GM12873 (cell line): ENCODE results near the gene PNRC2.

Source experiments
- TF ChIP-seq, protein P1 (sequence below): IDR thresholded peaks from 2 replicates; pipeline ENCODE4 v1.5.1; 2012; ENCODE audit warnings: low read depth, mild to moderate bottlenecking, moderate library complexity, low read length, control low read depth; ENCODE audit not compliant: insufficient read depth; ENCODE audit errors: missing control alignments

Gene PNRC2

DNA sequence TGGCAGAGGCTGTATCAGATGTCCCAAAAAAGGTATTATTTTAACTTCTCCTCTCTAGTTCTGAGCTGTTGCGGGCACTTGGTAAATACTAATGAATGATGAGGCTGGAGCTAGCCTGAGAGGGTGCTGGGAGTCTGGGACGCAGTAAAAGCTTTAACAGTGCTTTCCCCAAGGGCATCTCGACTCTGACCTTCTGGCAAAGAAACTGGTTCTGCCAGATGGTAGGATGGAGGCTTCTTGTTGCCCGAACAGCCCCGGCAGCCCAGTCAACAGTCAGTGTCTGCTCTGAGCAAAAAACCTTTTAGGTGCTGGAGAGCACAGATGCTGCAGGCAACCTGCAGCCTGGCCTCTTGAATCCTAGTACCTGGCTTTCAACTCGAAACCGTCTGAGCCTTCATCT, 2.5 kb upstream of the PNRC2 start:
- TF ChIP-seq, protein P1, sequence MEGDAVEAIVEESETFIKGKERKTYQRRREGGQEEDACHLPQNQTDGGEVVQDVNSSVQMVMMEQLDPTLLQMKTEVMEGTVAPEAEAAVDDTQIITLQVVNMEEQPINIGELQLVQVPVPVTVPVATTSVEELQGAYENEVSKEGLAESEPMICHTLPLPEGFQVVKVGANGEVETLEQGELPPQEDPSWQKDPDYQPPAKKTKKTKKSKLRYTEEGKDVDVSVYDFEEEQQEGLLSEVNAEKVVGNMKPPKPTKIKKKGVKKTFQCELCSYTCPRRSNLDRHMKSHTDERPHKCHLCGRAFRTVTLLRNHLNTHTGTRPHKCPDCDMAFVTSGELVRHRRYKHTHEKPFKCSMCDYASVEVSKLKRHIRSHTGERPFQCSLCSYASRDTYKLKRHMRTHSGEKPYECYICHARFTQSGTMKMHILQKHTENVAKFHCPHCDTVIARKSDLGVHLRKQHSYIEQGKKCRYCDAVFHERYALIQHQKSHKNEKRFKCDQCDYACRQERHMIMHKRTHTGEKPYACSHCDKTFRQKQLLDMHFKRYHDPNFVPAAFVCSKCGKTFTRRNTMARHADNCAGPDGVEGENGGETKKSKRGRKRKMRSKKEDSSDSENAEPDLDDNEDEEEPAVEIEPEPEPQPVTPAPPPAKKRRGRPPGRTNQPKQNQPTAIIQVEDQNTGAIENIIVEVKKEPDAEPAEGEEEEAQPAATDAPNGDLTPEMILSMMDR, result no peak

DNA sequence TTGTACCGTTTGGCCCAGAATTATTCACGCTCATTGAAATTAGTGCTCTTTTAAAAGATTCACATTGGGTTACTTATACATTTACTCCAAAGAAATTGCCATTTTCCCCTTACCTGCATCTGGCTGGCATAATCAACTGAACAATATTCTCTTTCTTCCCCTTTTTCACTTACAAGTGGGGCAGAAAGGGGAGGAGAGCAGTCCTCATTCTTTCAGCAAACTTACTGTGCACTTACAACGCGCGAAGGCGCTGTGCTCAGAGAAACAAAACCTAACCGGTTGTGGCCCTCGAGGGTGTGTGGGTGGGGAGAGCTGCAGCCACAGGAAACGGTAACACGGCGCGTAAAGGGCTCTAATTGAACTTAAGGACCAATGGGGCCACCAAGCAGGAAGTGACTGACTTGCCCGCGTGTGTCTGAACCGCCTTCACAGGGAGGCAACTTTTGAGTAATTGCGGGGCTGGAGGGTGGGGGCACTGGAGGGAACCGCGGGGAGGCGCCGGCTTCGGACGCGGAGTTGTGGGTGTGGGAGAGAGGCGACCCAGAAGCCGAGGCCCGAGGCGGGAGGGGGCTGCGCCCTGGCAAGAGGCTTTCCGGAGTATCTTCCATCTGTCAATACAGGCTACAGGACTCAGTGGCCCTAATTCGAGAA, 693 bp upstream of the PNRC2 start:
- TF ChIP-seq, protein P1, result peak; percentile 44

DNA sequence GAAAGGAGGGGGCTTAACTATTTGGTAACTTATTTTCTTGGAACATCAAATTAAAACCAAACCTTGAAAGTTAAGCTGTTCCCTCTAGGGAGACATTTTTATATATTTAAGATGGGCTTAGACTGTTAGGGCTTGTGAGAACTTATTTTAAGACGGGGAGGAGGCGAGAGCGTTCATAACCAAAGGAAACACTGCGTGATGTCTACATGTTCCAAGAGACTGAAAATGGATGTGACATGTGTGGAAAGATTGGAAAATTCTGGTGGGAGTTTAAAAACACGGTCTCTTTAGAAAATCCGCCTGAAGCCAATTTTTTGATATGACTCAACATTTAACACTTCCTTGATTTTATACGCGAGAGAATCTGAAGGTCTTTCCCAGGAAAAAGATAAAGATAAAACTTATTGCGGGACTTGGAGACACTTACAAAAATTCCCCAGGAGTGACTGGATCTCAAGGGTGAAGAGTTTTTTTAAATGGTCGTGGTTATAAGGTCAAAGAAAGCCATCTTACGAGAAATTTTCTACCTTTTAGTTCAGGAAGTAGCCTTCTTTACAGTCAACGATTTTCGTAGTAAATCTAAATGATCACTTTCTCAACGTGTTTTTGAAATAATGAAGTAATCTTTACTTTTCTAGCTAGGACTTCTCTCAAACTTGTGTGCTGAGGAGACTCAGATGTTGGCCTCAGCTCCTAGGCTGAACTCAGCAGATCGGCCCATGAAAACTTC, 828 bp downstream of the PNRC2 start:
- TF ChIP-seq, protein P1, result no peak

DNA sequence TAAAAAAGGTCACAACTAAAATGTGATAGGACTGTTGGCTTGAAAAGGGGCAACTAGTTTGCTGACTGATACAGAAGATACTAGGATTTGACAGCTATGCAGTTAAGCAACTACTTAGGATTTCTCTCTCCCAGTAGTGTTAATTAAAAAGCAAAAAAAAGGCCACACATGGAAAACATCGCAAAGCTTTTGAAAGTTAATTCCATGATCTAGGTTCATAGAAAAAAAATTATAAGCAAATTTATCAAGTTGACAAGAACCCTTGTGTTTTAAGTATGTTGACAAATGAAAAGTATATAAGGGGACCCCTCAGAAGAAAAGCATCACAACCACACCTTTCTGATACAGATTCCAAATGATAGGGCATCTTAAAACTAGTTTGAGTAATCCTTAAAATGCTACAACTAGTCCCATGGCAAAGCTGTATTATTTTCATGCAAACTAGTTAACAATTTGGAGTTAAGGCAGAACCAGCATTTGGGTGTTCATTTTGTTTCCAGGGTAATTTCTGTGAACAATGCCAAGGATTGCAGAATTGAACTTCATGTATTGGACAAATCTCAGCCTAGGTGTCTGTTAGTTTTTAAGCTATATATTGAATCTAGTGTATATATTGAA, 4.1 kb downstream of the PNRC2 start:
- TF ChIP-seq, protein P1, result no peak

DNA sequence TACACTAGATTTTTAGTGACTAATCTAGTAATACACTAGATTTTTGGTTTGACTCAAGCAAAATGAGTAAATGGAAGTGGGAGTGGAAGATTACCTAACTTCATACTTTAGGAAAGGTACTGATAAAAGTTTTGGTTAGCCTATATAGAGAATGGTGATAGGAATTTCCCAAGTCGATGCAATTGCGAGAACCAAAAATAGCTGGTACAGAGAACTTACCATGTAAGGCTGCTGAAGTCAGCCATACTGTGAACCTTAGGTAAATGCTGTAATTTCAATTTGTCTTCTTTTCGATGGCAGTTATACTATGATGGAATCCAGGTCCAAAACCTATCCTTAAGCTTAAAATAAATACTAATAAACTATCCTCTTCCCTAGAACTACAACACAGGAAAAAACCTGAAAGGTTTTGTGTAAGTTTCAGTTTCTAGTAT, 4.6 kb downstream of the PNRC2 start:
- TF ChIP-seq, protein P1, result no peak

DNA sequence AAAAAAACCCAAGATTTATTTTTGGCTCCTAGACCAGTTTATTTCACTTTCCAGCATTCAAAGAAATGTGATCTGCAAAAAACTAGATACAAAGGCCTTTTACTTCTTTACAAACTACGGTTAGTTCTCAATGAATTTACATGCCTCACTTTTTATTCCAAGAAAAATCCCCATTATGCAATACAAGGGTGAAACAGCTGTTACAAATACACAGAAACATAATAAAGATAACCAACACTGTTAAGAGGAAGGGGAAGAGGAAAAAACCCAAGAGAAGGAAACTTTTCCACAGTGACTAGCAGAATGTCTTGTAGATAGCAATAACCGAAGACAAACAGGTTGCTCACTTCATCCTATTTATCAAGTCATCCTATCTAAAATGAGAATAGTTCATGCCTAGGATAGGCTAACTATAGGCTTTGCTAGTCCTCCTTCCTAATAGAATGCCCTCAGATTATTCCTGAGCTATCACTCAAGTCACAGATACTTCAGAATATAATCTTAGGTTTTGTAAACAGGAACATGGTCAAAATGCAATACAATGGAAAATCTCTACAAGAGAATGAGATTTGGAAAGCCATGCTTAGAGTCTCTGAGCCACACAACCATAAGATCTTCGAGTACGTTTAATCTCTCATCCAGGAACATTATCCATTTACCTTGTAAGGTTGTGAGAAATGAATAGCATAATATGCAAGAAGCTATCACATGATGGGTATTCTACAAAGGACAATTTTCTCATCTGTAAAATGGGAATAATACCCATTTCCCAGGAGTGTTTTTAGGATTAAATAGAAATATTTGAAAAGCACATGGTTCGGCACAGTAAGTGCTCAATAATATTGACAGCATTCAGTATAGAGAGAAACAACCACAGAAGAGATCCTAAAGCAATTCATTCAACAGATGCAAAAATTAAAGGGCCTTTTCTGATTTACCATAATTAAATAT, 5.4 kb downstream of the PNRC2 start:
- TF ChIP-seq, protein P1, result no peak
